Measurements from ENCODE around the gene MINDY2. TPM values are rescaled to one million over a fixed set of nuclear protein-coding genes. Genes with fewer than 3 reads are reported as not detected.

Gene MINDY2
- total RNA-seq, 2 donors from 2014 or later, result 28.7 to 35.5 TPM

Other genes with a start within 250 kb of the MINDY2 start
- 10 to 100 TPM; 79.8 to 84.8 TPM for gene ADAM10, start 21.6 kb upstream of the MINDY2 start, total RNA-seq
- 10 to 100 TPM; 42.1 to 60.6 TPM for gene SLTM, start 162.4 kb downstream of the MINDY2 start, total RNA-seq
- 10 to 100 TPM; 16.7 to 24.7 TPM for gene RNF111, start 216.4 kb downstream of the MINDY2 start, total RNA-seq

Data from left cardiac atrium (tissue), 2 donors.